H1 (cell line): ENCODE results near the gene RAB21.

ENCODE experiments used
- CTCF ChIP-seq, 3 experiments: IDR thresholded peaks; 1 replicate in 2 of 3; 2 replicates in 1 of 3; pipeline versions ENCODE4 v1.5.1 to v1.6.1; 2011; ENCODE audit warnings: low read length in 3 of 3, mild to moderate bottlenecking in 3 of 3, inconsistent platforms in 2 of 3, low read depth in 1 of 3, moderate library complexity in 1 of 3; ENCODE audit not compliant: insufficient read depth in 1 of 3; ENCODE audit errors: control extremely low read depth in 1 of 3
- EP300 ChIP-seq, 2 experiments: IDR thresholded peaks; 1 replicate in 1 of 2; 2 replicates in 1 of 2; pipeline ENCODE4 v1.6.1; 2011 to 2012; ENCODE audit warnings: low read depth in 2 of 2, low read length in 2 of 2, mild to moderate bottlenecking in 2 of 2, borderline replicate concordance in 1 of 2, inconsistent platforms in 1 of 2, moderate library complexity in 1 of 2
- JUND ChIP-seq: IDR thresholded peaks from 2 replicates; pipeline ENCODE4 v1.6.1; 2011; ENCODE audit warnings: mild to moderate bottlenecking, improper control_type of control experiment, low read length
- MAFK ChIP-seq: IDR thresholded peaks from 2 replicates; pipeline ENCODE4 v1.6.1; 2012; ENCODE audit warnings: low read depth, mild to moderate bottlenecking, improper control_type of control experiment, low read length
- POLR2A ChIP-seq, 2 experiments: IDR thresholded peaks; 1 replicate in 1 of 2; 2 replicates in 1 of 2; pipeline ENCODE4 v1.6.1; 2011; ENCODE audit warnings: low read depth in 2 of 2, low read length in 2 of 2, mild to moderate bottlenecking in 2 of 2; ENCODE audit errors: control extremely low read depth in 1 of 2
- POLR2AphosphoS5 ChIP-seq: IDR thresholded peaks from 2 replicates; pipeline ENCODE4 v1.6.1; 2011; ENCODE audit warnings: low read depth, low read length
- RFX5 ChIP-seq: IDR thresholded peaks from 2 replicates; pipeline ENCODE4 v1.6.1; 2011; ENCODE audit warnings: low read depth, low read length, improper control_type of control experiment, borderline replicate concordance
- RNF2 ChIP-seq: fragments of 200-900, 300-1000 bp; sonication (generic); IDR thresholded peaks from 2 replicates; pipeline ENCODE4 v1.7.1; 2016; ENCODE audit warnings: borderline replicate concordance, low read depth, mild to moderate bottlenecking, antibody characterized with exemption, low read length; ENCODE audit not compliant: poor library complexity, severe bottlenecking; ENCODE audit errors: missing control alignments
- TCF12 ChIP-seq: IDR thresholded peaks from 2 replicates; pipeline ENCODE4 v1.6.1; 2011; ENCODE audit warnings: low read depth, mild to moderate bottlenecking, low read length

DNA sequence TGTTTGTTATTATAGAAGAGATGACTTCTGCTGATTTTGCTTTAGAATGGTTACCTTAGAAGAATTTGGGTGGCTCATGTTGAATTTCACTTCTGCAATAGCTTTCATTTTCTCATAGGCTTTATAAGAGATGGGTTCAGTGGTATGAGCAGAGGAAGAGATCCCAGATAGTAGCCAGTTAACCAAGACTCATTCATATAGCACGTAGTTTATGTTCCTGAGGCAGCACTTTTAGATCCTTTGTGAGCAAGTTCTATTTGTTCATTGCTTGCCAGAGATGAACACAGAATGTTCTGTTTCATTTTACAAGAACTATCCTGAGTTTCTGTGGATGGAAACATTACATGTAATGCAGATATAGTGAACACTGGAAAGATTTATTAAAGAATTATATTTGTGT, 32.2 kb downstream of the RAB21 start:
- TF ChIP-seq CTCF (IDR thresholded peaks at IDR 0.05; ENCODE audit: control extremely low read depth in 1 of 3, insufficient read depth in 1 of 3, low read depth in 1 of 3, low read length in 3 of 3): no peak
- TF ChIP-seq RFX5: no peak
- no peak for TF ChIP-seq MAFK
- no peak for TF ChIP-seq RNF2
- no peak for TF ChIP-seq JUND
- no peak for TF ChIP-seq POLR2AphosphoS5
- TF ChIP-seq POLR2A (IDR thresholded peaks at IDR 0.05; ENCODE audit: control extremely low read depth in 1 of 2, low read depth in 2 of 2, low read length in 2 of 2): no peak
- TF ChIP-seq EP300 (IDR thresholded peaks at IDR 0.05; ENCODE audit: borderline replicate concordance in 1 of 2, low read depth in 2 of 2, low read length in 2 of 2): no peak
- TF ChIP-seq TCF12: no peak
